Hematopoietic multipotent progenitor cell treated with erythropoietin and hydrocortisone succinate and interleukin-3 and kit ligand, for 4 days (in vitro differentiated cells): ENCODE measurements around the gene ITGB2.

Experiments
- DNase-seq: peaks from one replicate; pipeline ENCODE4 v3.0.0-alpha.2; 2015

ITGB2 gene

GRCh38 chr21:44955141-44955797 is 34.6 kb upstream of the ITGB2 start:
- DNase-seq = no peak

DNA sequence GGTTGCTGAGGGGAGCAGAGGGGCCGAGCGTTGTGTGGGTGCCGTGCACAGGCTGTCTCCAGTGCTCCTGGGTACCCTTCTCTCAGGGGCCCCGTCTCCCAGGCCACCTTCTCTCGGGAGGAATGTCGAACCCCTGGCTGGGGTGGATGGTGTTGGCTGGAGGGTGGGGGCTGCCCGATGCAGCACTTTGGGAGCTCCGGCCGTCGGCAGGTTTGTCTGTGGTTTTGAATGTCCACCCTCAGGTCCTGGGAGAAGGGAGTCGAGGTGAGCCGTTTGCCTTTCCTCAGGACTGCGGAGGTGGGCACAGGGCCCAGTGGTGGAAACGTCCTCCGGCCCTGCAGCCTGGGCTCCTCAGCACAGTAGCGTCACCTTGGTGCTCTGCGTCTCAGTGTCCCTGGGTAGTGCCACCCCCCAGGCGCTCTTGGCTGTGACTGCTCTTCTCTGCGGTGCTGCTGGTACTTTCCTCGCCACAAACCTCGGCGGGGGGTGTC is 33.6 kb upstream of the ITGB2 start:
- no peak for DNase-seq

- DNase-seq = no peak
Measured at GRCh38 chr21:44953628-44954021, 32.9 kb upstream of the ITGB2 start.

DNA sequence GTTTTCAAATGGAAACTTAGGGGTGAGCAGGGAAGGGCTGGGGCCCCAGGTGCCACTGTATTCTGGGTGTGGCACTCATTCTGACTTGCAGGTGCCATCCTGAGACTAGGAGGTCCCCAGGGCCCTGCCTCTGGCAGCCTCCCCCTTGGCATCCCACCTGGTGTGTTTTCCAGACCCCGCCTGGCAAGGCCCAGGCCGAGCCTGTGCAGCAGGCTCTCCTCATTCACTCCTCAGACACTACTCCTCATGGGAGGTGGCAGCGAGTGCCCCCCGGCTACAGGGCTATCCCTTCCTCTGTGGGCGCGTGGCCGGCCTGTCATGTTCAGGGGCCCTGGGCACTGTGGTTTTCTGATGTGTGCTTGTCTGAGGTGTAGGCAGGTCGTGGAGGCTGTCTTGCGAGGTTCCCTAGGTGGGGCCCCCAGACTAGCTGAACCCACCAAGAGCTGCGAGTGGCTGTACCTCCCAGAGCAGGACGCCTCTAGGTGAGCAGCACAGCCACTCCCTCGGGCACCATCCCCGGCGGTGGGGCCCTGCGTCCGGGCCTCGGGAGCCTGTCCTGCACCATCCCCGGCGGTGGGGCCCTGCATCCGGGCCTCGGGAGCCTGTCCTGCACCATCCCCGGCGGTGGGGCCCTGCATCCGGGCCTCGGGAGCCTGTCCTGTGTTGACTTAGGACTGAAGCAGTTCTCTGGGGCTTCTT is 32.4 kb upstream of the ITGB2 start:
- no peak for DNase-seq

DNA sequence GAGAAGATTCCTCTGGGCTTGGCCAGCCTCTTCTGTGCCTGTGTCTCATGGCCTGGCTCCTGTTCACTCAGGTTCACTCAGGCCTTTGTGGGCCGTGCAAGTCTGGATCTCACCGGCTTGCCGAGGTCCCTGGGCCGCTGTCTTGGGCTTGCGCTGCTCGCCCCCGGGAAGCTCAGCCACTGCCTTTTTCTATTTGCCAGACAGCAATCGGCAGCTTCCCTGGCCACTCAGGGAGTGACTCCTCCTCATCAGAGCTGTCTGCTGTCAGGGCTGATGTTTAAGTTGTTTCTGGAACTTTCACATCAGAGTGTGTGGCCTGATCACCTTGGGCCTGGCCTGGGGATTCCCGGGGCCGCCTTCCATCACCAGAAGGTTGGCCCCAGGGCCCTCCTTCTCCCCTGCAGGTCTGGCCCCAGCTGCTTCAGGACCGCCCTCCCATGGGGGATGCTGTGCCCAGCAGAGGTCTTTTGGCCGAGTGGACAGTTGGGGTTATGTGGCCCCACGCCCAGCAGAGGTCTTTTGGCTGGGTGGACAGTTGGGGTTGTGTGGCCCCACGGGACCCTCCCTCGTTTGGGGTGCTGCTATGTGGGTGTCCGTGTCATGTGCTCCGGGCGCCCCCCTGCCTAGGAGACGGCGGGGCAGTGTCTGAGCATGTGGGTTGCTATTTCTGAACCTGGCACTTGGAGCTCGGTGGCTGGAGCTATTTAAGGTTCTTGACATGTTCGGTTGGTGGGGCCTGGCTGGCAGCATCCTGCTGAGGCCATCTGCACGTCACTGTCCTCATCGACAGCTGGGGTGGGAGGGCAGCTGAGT is 31.6 kb upstream of the ITGB2 start:
- no peak for DNase-seq

DNA sequence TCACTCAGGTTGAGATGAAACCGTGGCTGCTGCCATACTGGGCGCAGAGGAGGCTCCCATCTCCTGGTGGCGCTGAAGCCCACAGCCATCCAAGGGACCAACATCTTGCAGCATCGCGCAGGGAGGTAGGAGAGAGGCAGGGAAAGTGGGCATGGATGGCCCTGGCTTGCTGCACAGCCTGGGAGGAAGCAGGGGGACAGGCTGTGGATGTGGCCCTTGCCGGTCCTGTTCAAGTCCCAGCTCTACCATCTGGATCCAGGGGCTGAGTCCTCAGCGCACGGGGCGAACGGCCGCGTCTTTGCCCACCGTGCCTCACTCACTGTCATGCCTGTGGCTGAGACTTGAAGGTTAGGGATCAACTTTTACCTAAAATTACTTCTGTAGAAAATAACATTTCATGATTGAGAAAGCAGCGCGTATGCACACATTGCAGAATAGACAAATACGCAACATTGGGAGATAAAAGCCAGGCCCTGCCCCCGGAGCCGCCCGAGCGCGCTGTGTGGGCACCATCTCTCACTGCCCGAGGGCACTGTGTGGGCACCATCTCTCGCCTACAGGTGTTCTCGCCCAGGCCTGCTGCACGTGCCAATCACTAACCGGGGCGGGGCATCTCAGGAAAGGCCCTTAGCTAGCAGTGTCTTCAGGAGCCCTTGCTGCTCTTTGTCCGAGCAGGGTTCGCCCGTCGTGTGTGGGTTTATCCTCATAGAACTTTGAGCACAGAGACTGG is 30.7 kb upstream of the ITGB2 start:
- no peak for DNase-seq

GRCh38 chr21:44950351-44950750 is 29.7 kb upstream of the ITGB2 start:
- no peak for DNase-seq

DNA sequence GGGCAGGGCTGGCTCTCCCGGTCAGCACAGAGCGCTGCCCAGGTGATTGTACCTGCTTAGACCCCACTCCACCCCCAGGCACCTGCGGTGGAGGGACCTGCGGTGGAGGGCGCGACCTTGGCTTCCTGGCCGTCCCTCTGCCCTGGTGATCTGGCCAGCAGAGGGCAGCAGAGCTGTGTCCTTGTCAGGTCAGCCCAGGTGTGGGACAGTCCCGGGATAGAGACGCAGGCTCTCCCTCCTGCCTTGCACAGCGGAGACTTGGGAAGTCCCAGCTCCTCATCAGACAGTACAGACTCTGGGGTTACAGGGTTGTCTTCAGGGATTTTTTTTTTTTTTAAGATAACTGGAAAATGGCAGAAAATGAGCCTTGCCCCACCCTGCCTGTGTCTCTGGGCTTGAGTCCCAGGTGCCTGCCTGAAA is 29.1 kb upstream of the ITGB2 start:
- peak; percentile 78 for DNase-seq

- no peak for DNase-seq
Measured at GRCh38 chr21:44949161-44949778, 28.6 kb upstream of the ITGB2 start.

GRCh38 chr21:44948426-44949120 is 27.9 kb upstream of the ITGB2 start:
- no peak for DNase-seq

DNA sequence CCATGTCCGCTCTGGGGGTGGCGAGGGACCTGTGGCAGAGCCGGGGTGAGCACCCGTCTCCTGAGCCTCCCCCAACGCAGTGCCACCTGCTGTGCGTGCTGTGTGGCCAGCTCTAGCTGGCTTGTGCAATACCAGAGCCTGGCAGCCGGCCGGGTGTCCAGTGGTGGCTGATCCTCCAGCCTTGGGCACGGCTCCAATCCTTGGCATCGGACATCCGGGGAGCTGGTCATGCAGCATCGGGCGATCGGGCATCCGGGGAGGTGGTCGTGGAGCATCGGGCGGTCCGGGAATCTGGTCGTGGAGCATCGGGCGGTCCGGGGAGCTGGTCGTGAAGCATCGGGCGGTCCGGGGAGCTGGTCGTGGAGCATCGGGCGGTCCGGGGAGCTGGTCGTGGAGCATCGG is 27.2 kb upstream of the ITGB2 start:
- DNase-seq = no peak

DNA sequence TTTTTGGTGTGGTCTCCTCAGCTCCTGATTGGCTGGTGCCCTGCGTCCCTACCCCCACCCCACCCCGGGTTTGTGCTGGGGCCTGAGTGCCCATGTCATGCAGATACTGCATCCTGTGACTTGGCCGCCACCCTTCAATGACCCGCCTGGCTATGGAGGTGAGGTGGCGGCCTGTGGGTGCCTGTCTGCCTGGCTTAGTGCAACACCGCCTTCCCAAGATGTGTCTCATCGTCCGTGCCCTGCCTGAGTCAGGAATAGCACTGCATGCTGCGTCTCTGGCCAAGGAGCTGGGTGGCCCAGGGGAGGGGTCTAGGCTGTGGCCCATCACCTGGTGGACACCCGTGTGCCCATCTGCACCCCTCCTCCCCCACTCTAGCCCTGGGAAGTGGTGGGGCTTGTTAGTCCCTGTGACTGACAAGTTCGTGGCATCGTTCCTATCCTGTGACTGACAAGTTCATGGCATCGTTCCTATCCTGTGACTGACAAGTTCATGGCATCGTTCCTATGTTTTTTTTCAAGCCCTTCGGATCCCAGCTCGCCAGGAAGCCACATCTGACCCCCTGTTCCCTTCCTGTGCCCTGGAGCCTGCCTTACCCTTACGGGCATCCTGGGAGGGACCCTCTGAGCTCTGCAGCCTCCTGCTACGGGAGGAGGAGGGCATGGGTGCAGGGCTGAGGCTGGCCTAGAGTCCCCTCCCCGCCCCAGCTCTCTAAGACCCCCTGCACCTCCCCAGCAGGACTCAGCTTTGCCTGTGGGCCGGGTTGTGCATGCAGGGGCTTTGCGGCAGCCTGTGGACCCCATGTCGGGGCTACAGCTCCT is 26.6 kb upstream of the ITGB2 start:
- no peak for DNase-seq

- DNase-seq = no peak
Measured at GRCh38 chr21:44946254-44947041, 25.7 kb upstream of the ITGB2 start.

GRCh38 chr21:44944596-44944995 is 23.9 kb upstream of the ITGB2 start:
- no peak for DNase-seq

DNA sequence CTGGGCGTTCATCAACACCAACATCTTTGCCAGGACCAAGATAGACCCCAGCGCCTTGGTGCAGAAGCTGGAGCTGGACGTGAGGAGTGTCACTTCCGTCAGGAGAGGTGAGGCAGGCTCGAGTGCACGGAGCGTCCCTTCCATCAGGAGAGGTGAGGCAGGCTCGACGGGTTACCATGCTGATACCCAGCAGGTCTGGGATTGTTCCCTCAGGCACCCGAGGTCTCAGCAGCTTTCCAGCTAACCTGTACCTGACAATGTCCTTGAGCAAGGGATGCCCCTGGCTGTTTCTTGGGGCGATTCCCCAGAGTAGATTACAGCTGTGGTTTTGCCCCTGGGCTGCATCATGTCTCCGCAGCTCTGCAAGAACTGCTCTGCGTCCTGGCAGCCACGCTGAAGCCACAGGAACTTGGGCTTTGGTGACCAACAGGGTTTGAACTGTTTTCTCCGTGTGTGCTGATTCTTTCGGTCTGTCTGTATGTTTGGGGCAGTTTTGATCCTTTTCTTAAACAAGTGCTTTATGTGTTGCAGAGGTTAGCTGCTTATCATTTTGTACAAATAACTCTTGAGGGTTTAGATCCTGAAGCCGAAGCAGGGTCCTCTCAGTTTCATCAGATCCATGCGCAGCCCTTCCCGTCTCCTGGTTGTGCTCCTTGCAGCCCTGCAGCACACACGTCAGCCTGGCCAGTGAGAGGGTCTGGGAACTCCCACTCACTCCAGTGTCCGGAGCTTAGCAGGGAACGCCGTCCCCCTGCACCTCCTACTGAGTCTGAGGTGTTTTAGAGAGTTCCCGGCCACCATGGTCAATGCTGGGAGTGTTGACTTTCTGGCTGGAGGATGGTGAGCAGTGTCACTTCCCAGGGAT is 23.2 kb upstream of the ITGB2 start:
- DNase-seq = no peak

DNA sequence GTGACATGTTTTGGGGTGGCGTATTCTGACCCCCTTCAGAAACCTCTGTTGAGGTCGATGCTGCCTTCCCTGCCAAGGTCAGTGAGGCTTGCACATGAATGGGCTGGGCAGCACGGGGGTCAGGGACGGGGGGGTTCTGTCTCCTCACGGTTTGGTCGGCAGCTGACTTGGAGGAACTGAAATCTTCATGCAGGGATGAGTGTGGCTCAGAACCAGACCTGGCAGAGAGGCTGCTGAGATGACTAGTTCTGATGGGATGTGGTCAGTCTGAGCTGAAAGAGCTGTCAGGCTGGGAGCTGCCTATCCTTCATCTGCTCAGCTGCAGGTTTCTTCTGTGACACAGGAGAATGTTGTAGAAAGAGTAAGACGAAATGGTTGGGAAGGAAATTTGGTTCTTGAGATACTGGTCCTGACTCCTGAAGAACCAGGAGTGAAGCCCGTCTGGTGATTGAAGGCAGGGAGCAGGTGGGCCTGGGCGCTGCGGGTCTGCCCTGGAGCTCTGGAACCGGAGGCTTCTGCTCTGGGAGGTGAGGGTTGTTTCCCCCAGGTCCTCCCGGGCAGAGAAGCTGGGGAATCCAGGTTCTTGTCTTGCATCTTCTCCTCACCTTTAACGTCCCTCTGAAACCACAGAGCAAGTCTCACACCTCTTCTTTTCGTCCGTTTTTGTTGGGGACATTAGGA is 22.4 kb upstream of the ITGB2 start:
- DNase-seq = no peak

GRCh38 chr21:44942566-44942965 is 21.9 kb upstream of the ITGB2 start:
- DNase-seq = no peak

DNA sequence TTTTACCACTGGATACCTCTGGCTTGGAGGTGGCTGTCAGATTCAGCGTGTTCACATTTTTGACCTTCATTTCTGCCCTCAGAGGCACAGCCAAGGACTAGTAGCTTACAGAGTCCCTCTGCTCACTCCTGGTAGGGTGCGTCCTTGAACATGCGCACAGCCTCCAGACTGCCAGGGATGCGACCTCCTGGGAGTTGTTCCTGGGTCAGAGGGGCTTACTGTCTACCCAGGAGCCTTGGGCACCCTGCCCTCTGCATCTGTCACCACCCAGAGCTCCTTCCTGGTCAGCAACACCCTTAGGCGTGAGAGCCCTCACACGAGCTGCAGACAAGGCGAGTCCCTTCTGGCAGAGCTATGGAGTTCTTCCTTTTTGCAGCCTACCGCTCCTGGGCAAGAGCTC is 20.9 kb upstream of the ITGB2 start:
- no peak for DNase-seq
